HepG2 (cell line): Measurements from ENCODE around the gene GPR179. TPM values are rescaled to one million over a fixed set of nuclear protein-coding genes. Genes with fewer than 3 reads are reported as not detected.

Experiments used
- ATF7-NPFF ChIP-seq: sonication (generic); formaldehyde crosslinking; IDR thresholded peaks from 2 replicates; pipeline ENCODE4 v1.8.1; 2023; ENCODE audit warnings: mild to moderate bottlenecking, low read depth, missing genetic modification reagents, moderate library complexity
- CEBPG ChIP-seq: IDR thresholded peaks from 2 replicates; pipeline ENCODE4 v1.6.1; 2016
- REPIN1 ChIP-seq: sonication (generic); formaldehyde crosslinking; IDR thresholded peaks from 2 replicates; pipeline ENCODE4 v1.8.0; 2022; ENCODE audit warnings: missing genetic modification reagents, low read depth, mild to moderate bottlenecking, borderline replicate concordance
- REST ChIP-seq, 2 experiments: IDR thresholded peaks; 2 replicates each; pipeline ENCODE4 v1.6.1; 2011 to 2012; ENCODE audit warnings: low read length in 2 of 2, borderline replicate concordance in 1 of 2, low read depth in 1 of 2, mild to moderate bottlenecking in 1 of 2, moderate library complexity in 1 of 2
- RFX5 ChIP-seq: IDR thresholded peaks from 2 replicates; pipeline ENCODE4 v1.6.1; 2011; ENCODE audit warnings: low read depth, low read length, improper control_type of control experiment
- SSRP1 ChIP-seq: IDR thresholded peaks from 2 replicates; pipeline ENCODE4 v1.6.1; 2016; ENCODE audit warnings: control low read depth
- ZNF30 ChIP-seq: sonication (generic); formaldehyde crosslinking; IDR thresholded peaks from 2 replicates; pipeline ENCODE4 v1.5.0; 2020; ENCODE audit warnings: mild to moderate bottlenecking, missing genetic modification reagents
- ZNF383 ChIP-seq: sonication (generic); formaldehyde crosslinking; IDR thresholded peaks from 2 replicates; pipeline ENCODE4 v1.4.0; 2020; ENCODE audit warnings: missing genetic modification reagents, mild to moderate bottlenecking, borderline replicate concordance
- ZNF431 ChIP-seq: sonication (generic); formaldehyde crosslinking; IDR thresholded peaks from 2 replicates; pipeline ENCODE4 v1.9.0; 2022; ENCODE audit warnings: missing genetic modification reagents, low read depth, mild to moderate bottlenecking, borderline replicate concordance
- ZNF501 ChIP-seq: sonication (generic); formaldehyde crosslinking; IDR thresholded peaks from 2 replicates; pipeline ENCODE4 v1.5.1; 2020; ENCODE audit warnings: mild to moderate bottlenecking, moderate library complexity, missing genetic modification reagents
- ZNF816 ChIP-seq: sonication (generic); formaldehyde crosslinking; IDR thresholded peaks from 2 replicates; pipeline ENCODE4 v1.8.0; 2022; ENCODE audit warnings: missing genetic modification reagents, mild to moderate bottlenecking, borderline replicate concordance
- polyA plus RNA-seq, 8 experiments: library from polyadenylated mRNA; depleted of rRNA in 3 of 8; stranded (reverse) in 7 of 8; unstranded in 1 of 8; fragments of >200 nt; fragmentation: Illumina TruSeq in 4 of 8; extraction: Trizol in 4 of 8; gene quantifications; 2 replicates each; pipeline versions ENCODE4 v1.2.1 to v1.2.3, GENCODE V29; 2011 to 2016; ENCODE audit warnings: low read depth in 4 of 8, missing spikeins in 1 of 8, mixed read lengths in 1 of 8; ENCODE audit not compliant: insufficient read depth in 1 of 8
- total RNA-seq, 5 experiments: library from RNA; depleted of rRNA; stranded (reverse); fragments of >200 nt; fragmentation: Illumina TruSeq; extraction: Trizol; gene quantifications; 2 replicates each; pipeline ENCODE4 v1.2.3, GENCODE V29; 2016; ENCODE audit warnings: low read depth in 1 of 5
- TF ChIP-seq, protein P1 (sequence below): sonication (generic); formaldehyde crosslinking; IDR thresholded peaks from 2 replicates; pipeline ENCODE4 v1.4.0; 2020; ENCODE audit warnings: mild to moderate bottlenecking, missing genetic modification reagents
- TF ChIP-seq, protein P2 (sequence below): sonication (generic); formaldehyde crosslinking; conservative IDR thresholded peaks from 2 replicates; pipeline ENCODE4 v1.8.1; 2023; ENCODE audit warnings: missing genetic modification reagents
- TF ChIP-seq, protein P3 (sequence below): sonication (generic); formaldehyde crosslinking; IDR thresholded peaks from 2 replicates; pipeline ENCODE4 v1.4.0; 2020; ENCODE audit warnings: mild to moderate bottlenecking, missing genetic modification reagents

The GPR179 gene
- total and polyA plus RNA-seq, 2 of the 13 experiments (the other 11 are each of a cell fraction or from before 2014, with no cell fraction given): 0.03 TPM; not detected in 1

- no peak for TF ChIP-seq ZNF383 (CRISPR knock-in tag)
- TF ChIP-seq RFX5: peak; percentile 87
- TF ChIP-seq, protein P1, sequence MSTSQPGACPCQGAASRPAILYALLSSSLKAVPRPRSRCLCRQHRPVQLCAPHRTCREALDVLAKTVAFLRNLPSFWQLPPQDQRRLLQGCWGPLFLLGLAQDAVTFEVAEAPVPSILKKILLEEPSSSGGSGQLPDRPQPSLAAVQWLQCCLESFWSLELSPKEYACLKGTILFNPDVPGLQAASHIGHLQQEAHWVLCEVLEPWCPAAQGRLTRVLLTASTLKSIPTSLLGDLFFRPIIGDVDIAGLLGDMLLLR (CRISPR knock-in tag): peak; percentile 84
- TF ChIP-seq ZNF30 (CRISPR knock-in tag): no peak
- peak; percentile 89 for TF ChIP-seq ZNF431 (CRISPR knock-in tag)
- TF ChIP-seq ZNF816 (CRISPR knock-in tag): 0 out of 2 replicates have a peak, but pooled peaks have one; percentile 47
- TF ChIP-seq, protein P2, sequence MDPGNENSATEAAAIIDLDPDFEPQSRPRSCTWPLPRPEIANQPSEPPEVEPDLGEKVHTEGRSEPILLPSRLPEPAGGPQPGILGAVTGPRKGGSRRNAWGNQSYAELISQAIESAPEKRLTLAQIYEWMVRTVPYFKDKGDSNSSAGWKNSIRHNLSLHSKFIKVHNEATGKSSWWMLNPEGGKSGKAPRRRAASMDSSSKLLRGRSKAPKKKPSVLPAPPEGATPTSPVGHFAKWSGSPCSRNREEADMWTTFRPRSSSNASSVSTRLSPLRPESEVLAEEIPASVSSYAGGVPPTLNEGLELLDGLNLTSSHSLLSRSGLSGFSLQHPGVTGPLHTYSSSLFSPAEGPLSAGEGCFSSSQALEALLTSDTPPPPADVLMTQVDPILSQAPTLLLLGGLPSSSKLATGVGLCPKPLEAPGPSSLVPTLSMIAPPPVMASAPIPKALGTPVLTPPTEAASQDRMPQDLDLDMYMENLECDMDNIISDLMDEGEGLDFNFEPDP (CRISPR knock-in tag): 0 out of 2 replicates have a peak, but pooled peaks have one; percentile 59
- TF ChIP-seq SSRP1 (CRISPR knock-in tag): peak; percentile 96
- TF ChIP-seq REPIN1 (CRISPR knock-in tag): peak; percentile 61; the same call in 1 of the 2 replicates
- TF ChIP-seq ATF7-NPFF (CRISPR knock-in tag): no peak
- peak; percentile 31; the same call in 1 of the 2 replicates for TF ChIP-seq CEBPG (CRISPR knock-in tag)
- TF ChIP-seq, protein P3, sequence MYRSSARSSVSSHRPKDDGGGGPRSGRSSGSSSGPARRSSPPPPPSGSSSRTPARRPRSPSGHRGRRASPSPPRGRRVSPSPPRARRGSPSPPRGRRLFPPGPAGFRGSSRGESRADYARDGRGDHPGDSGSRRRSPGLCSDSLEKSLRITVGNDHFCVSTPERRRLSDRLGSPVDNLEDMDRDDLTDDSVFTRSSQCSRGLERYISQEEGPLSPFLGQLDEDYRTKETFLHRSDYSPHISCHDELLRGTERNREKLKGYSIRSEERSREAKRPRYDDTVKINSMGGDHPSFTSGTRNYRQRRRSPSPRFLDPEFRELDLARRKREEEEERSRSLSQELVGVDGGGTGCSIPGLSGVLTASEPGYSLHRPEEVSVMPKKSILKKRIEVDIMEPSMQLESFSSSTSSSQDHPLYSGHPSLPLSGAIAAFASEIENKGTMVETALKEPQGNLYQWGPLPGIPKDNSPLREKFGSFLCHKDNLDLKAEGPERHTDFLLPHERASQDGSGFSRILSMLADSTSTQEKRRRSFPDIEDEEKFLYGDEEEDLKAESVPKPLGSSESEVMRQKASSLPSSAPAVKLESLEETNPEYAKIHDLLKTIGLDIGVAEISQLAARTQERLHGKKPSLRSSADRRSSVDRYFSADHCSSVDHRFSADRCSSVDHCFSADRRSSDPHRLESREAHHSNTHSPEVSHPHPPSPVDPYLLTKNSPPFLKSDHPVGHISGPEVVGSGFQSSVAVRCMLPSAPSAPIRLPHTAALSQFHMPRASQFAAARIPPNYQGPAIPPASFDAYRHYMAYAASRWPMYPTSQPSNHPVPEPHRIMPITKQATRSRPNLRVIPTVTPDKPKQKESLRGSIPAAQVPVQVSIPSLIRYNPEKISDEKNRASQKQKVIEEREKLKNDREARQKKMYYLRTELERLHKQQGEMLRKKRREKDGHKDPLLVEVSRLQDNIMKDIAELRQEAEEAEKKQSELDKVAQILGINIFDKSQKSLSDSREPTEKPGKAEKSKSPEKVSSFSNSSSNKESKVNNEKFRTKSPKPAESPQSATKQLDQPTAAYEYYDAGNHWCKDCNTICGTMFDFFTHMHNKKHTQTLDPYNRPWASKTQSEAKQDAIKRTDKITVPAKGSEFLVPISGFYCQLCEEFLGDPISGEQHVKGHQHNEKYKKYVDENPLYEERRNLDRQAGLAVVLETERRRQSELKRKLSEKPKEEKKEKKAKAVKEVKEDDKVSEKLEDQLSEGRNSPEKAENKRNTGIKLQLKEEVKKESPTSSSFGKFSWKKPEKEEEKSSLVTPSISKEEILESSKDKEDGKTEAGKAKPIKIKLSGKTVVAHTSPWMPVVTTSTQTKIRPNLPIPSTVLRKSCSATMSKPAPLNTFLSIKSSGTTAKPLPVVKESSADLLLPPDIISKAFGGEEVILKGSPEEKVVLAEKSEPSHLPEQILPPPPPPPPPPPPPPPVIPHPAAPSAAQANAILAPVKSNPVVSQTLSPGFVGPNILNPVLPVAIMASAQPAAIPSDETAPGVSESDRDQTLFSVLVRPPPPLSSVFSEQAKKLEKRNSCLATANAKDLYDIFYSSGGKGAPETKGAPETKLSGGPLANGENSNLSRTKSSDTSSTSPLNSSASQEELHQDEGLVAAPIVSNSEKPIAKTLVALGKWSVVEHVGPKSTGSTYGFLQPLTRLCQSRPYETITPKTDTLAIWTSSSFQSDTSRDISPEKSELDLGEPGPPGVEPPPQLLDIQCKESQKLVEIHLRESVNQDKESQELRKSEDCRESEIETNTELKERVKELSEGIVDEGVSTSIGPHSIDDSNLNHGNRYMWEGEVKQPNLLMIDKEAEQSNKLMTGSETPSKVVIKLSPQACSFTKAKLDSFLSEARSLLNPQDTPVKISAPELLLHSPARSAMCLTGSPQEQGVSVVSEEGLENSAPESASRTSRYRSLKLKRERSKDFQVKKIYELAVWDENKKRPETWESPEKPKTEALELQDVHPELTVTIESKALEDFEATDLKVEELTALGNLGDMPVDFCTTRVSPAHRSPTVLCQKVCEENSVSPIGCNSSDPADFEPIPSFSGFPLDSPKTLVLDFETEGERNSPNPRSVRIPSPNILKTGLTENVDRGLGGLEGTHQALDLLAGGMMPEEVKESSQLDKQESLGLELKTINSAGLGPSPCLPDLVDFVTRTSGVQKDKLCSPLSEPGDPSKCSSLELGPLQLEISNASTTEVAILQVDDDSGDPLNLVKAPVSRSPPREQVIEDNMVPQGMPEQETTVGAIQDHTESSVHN (CRISPR knock-in tag): peak; percentile 88
- peak; percentile 85 for TF ChIP-seq ZNF501
- peak in 1 of 2 experiments; percentile 67; a peak in 1 of 4 replicates for TF ChIP-seq REST (IDR thresholded peaks at IDR 0.05; ENCODE audit: borderline replicate concordance in 1 of 2, low read depth in 1 of 2, low read length in 2 of 2)
Observed at GRCh38 chr17:38351412-38352222, 7.9 kb upstream of the GPR179 start, which contains the start of gene SOCS7 (continued).
